Ramos (cell line): ENCODE data around the gene B3GALNT1.

Source experiments
- in situ Hi-C: fragments of 300-500 bp; cut with MboI; formaldehyde crosslinking; loops from one replicate; pipeline ENCODE4 v1.14.3; 2022; ENCODE audit warnings: low sequenced_read_pairs; ENCODE audit not compliant: unreplicated experiment

The B3GALNT1 gene

GRCh38 chr3:161082063-161082462 is 23.1 kb downstream of the B3GALNT1 start:
- in situ Hi-C loops, result no loop called here

- in situ Hi-C loops, result no loop called here
Measured at GRCh38 chr3:161081633-161082032, 23.5 kb downstream of the B3GALNT1 start.

GRCh38 chr3:161073181-161073580 is 32.0 kb downstream of the B3GALNT1 start:
- in situ Hi-C loops, result no loop called here

GRCh38 chr3:161072751-161073150 is 32.4 kb downstream of the B3GALNT1 start:
- in situ Hi-C loops, result no loop called here

GRCh38 chr3:161072211-161072621 is 32.9 kb downstream of the B3GALNT1 start:
- in situ Hi-C loops, result no loop called here

- in situ Hi-C loops, result no loop called here
Measured at GRCh38 chr3:161070980-161071663, 34.0 kb downstream of the B3GALNT1 start.

GRCh38 chr3:161070252-161070930 is 34.8 kb downstream of the B3GALNT1 start:
- in situ Hi-C loops, result no loop called here

- in situ Hi-C loops, result no loop called here
Measured at GRCh38 chr3:161069511-161070251, 35.5 kb downstream of the B3GALNT1 start.

GRCh38 chr3:161067335-161067734 is 37.8 kb downstream of the B3GALNT1 start:
- in situ Hi-C loops, result no loop called here

- in situ Hi-C loops, result no loop called here
Measured at GRCh38 chr3:161066930-161067329, 38.2 kb downstream of the B3GALNT1 start.

- in situ Hi-C loops, result no loop called here
Measured at GRCh38 chr3:161064413-161064812, 40.7 kb downstream of the B3GALNT1 start.

- in situ Hi-C loops, result no loop called here
Measured at GRCh38 chr3:161054860-161055604, 50.1 kb downstream of the B3GALNT1 start.

- in situ Hi-C loops, result no loop called here
Measured at GRCh38 chr3:161051856-161052255, 53.3 kb downstream of the B3GALNT1 start.

- in situ Hi-C loops, result no loop called here
Measured at GRCh38 chr3:161050935-161051334, 54.2 kb downstream of the B3GALNT1 start.

GRCh38 chr3:161049683-161050248 is 55.4 kb downstream of the B3GALNT1 start:
- in situ Hi-C loops, result no loop called here

- in situ Hi-C loops, result no loop called here
Measured at GRCh38 chr3:161043336-161044035, 61.7 kb downstream of the B3GALNT1 start.

GRCh38 chr3:161042023-161042501 is 63.1 kb downstream of the B3GALNT1 start:
- in situ Hi-C loops, result no loop called here

GRCh38 chr3:161038725-161039124 is 66.4 kb downstream of the B3GALNT1 start:
- in situ Hi-C loops, result no loop called here

- in situ Hi-C loops, result no loop called here
Measured at GRCh38 chr3:161035711-161036110, 69.4 kb downstream of the B3GALNT1 start.
